Stimulated activated CD8-positive, alpha-beta memory T cell treated with anti-CD3 and anti-CD28 coated beads, Interleukin-15, amount 100 ng/mL, for 1 hour (primary cell): ENCODE results near the gene DLGAP4.

ENCODE experiments used
- DNase-seq: peaks from one replicate; pipeline ENCODE4 v3.0.0-alpha.2; 2020; ENCODE audit warnings: low read depth

The DLGAP4 gene

GRCh38 chr20:36352843-36353553 is 46.9 kb downstream of the DLGAP4 start:
- DNase-seq = no peak

DNA sequence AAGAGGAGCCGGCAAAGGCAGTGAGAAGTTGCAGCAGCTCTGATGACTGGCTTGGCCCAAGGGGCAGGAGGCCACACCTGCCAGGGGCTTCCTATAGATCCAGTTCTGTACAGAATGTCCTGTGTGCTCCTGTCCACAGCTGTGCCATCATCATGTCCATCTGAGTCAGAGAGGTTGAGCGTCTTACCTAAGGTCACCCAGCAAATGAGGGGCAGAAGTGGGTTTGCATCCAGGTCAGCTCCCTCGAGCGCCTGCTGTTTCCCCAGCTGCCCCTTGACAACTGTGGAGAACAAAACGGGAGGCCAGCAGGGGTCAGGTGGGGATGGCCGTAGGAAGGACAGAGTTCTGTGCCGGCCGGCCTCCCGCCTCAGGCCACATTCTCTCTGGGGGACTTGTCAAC is 47.6 kb downstream of the DLGAP4 start:
- DNase-seq = no peak

DNA sequence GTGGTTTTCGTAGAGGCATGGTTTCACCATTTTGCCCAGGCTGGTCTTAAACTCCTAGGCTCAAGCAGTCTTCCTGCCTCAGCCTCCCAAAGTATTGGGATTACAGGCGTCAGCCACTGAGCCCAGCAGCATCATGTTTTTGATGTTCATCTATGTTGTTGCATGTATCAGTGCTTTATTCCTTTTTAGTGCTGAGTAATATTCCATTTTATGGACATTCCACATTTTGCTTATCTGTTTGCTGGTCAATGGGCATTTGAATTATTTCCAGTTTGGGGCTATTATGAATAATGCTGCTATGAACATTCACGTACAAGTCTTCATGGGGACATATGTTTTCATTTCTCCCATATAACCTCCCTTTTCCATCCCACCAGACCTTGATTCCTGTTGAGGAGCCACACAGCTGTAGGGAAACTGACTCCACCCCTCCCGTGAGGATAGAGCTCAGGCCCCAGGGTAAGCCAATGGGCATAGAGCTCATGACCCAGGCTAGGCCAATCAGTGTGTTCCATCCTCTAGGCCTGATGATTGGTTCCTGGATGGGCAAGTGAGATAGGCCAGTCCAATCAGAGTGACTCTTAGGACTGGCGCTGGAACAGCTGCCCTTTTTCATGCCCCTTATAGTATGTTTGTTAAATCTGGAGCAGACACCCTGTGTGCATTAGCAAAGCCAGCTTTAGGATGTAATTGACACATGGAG is 49.5 kb downstream of the DLGAP4 start:
- DNase-seq = no peak

DNA sequence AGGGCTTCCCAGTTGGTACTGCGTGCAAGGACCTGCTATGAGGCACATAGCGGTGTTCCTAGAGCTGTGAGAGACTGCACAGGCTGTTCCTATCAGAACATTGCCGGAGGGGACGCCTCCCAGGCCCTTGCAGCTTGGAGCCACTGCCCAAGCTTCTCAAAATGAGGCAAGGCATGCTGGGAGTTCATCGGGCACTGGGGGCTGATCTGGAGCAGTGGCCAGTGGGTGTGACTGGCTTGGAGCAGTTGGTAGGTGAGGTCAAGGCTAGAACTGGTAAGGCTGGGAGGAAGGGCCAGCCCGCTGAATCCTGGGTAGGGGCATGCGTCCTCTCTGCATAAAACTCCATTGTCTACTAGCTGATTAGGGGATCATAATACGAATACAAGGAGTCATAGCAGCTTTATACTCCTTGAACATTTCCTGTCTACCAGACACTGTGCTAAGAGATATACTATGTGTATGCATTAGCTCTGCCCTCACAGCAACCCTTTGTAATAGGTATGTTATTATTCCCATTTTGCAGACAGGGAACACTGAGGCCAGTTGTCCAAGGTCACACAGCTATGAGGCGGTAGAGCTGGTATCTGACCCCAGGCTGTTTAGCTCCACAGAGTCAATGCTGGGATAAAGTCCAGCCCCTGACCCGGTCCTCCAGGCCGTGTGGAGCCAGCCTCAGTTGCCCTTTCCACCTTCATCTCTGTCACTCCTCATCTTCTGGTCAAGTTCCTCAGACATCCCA is 53.7 kb downstream of the DLGAP4 start:
- DNase-seq = no peak

DNA sequence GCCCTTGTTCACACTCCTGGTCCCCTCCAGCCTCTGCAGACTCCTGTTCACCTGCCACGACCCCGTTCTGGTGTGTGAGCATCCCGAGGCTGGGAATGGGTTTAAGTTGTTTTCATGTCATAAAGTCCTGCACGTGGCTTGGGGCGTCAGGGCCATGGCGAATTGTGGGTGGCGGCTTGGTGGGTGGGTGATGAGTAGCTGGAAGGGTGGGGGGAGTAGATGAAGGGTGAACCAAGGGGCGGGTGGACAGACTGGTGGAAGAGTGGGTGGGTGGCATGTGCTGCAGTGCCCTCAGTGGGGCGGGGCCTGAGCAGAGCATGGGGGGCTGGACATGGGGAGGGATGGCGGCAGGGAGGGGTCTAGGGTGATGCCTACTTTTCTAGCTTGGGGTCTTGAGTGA is 54.3 kb downstream of the DLGAP4 start:
- DNase-seq = no peak

- no peak for DNase-seq
Observed at GRCh38 chr20:36361406-36361805, 55.3 kb downstream of the DLGAP4 start.

DNA sequence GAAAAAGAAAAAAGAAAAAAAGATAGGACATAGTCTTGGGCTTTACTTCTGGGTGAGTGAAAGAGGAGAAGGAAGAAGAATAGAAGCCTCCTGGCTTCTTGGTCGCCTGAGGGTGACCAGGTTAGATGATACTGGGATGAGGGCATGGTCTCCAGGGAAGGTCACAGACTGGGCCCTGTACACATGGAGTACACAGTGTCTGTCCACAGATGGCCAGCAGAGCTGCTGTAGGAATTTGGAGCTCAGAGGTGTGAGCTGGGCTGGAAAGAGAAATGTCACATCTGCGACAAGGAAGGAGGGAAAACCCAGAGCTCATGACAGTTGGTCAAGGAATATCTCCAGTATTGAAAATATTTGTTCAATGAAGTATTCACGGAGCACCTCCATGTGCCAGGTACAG is 56.1 kb downstream of the DLGAP4 start:
- DNase-seq = no peak

- no peak for DNase-seq
Observed at GRCh38 chr20:36362978-36363713, 57.0 kb downstream of the DLGAP4 start.

- DNase-seq = no peak
Observed at GRCh38 chr20:36364506-36364905, 58.4 kb downstream of the DLGAP4 start.

DNA sequence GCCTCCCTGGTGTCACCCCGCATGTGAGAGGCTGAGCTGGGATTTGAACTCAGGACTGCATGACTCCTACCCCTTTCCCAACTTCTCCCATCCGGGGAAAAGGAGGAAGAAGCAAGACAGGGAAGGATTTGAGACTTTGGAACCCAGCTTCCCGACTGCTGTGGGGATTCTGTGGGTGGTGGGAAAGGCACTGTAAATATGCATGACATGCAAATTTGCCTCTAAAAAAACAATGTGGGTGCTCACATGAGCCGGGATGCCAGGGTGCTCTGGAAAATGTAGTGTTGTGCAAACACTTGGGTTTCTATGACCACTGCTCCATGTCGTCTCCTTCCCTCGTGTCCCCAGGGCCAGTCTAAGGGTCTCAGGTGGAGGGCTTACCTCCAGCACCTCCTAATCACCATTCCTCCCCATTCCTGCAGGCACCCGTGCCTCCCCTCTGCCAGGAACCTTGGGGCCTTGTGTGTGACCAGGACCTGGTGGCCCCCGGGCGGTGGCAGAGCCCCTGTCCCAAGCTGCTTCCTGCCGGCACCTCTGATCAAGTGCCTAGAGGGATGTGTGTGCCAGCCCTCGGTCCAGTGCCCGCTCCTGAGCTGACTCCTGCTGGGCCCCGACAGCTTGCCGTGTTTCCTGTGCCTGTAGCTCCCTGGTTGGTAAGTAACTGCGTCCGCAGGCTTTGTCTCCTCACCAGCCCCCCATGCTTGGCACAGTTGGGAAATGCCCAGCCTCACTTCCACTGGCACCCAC is 60.7 kb downstream of the DLGAP4 start:
- no peak for DNase-seq

DNA sequence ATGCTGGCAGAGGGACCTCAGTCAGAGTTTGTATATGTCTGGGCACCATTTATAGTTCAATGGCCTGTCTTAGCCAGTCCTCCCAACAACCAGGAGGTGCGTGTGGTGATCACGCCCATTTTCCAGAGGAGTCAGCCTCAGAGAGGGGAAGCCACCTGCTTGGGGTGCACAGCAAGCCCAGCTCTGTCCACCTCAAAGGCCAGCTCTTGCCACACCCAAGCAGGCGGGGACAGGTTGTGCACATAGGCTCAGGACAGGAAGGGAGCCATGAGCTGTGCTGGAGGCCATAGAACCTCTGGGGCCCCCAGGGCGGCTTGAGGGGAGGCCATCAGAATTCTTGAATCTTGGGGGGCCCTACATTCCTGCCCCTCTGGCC is 61.2 kb downstream of the DLGAP4 start:
- no peak for DNase-seq

GRCh38 chr20:36367907-36368799 is 62.0 kb downstream of the DLGAP4 start:
- DNase-seq = no peak

DNA sequence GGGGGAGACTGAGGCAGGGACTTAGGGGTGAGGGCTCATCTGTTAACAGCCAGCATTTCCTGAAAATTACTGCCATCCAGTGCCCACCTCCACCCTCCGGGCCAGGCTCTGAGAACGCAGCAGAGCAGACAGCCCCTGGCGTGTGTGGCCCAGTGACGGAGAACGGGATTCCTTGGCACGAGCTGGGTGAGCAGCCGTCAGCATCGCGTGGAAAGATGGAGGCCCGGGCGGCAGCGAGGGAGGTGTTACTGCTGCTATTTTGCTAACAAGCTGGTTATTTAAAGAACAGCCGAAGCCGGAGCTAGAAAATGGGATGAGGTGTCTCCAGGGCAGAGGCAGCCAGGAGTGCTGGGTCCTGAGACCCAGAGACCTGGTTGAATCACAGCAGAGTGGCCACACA is 62.7 kb downstream of the DLGAP4 start:
- DNase-seq = no peak

DNA sequence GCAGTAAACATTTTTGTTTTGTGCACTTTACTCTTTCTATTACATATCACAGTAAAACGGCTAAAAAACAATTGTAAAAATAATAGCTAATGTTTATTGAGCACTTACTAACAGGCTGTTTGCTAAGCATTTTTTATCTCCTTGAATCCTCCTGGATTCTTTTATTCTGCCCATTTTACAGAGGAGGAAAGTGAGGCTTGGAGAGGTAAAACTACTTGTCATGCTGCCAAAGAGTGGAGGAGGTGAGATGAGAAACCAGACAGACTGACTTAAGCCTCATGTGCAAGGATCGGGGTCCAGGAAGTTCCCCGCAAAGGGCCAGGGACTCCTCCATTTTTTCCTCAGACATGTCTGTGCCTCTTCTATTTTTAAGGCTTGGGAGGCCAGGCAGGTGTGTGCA is 63.6 kb downstream of the DLGAP4 start:
- DNase-seq = no peak

GRCh38 chr20:36370991-36371790 is 65.1 kb downstream of the DLGAP4 start:
- no peak for DNase-seq

- no peak for DNase-seq
Observed at GRCh38 chr20:36372666-36373065, 66.5 kb downstream of the DLGAP4 start.

DNA sequence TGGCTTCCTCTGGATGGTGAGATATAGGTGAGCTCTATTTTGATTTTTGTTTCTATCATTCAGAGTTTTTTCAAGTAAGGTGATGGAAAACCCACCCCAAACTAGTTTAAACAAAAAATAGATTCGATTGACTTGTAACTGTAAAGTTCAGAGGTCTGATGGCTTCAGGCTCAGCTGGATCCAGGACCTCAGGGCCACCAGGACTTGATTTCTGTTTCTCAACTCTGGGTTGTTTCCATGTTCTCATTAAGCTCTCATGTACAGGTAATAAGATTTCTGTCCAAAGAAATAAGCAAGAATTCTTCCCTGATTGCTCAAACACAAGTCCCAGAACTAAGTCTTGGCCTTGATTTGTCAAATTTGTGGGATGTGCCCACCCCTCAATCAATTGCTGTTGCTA is 67.0 kb downstream of the DLGAP4 start:
- DNase-seq = no peak

DNA sequence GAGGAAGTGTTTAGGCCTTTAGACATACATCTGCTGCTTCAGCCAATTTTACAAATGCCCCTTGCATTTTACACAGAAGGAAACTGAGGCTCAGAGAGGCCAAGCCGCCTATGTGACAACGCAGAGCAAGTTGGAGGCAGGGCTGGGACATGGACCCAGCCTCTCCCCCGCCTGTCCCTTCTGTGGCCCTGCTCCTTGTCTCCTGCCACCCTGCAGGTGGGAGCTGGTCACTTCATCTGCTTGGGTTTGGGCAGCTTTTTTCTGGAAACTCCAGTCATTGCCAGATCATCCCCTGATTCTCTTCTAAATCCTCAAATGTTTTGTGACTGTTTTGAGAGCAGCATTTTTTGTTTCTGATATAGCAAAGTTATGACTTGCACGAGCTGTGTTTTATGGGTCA is 68.9 kb downstream of the DLGAP4 start:
- DNase-seq = no peak

DNA sequence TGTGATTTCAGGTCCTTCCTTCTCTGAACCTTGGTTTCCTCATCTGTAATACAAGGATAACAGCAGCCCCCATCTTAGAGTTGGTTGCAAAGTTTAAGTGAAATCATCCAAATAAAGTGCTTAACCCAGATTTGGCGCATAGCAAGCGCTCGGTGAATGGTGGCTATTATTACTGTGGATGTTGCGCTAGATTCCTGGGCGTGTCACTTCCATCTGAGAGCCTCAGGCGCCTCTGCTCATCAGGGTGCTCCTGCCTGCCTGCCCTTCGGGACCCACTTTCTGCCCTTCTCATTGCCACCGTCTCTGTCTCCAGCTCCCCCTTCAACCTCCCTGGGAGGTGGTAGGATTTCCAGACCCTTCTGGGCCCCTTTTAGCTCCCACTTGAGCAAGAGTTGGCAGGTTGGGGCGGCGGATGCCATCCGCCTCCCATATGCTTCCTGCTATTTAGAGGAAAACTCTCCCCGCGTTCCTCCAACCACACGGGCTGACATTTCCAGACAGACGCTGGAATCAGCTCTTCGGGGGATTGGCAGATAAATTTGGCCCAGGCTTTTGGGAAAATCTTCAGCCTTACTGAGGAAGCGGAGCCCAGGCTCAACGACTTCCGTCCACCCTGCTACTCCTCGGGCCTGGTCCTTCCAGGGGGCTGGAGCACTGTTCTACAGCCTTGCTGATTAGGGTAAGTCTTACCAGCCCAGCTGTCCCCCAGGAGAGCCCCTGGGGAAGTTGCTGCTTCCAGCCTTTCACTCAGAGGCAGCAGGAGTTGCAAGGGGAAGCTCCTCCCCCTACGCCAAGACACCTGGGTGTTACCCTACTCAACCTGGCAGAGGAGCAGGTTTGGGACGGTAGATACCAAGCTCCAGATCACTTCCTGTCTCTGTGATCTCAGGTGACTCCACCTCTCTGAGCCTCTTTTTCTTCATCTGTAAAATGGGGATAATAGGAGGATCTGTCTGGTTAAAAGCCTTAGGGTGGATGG is 71.5 kb downstream of the DLGAP4 start:
- no peak for DNase-seq
